Testis (tissue), 2 donors: Measurements from ENCODE around the gene ALOX12B.

ENCODE experiments used
- POLR2A ChIP-seq: fragments of 450-650 bp; IDR thresholded peaks from one replicate; pipeline ENCODE4 v1.6.1; 2017; ENCODE audit warnings: antibody characterized with exemption, mild to moderate bottlenecking, moderate library complexity
- TF ChIP-seq, protein P1 (sequence below), 3 experiments: fragments of 450-650 bp in 2 of 3; fragments of 200-600 bp in 1 of 3; sonication (generic) in 1 of 3; IDR thresholded peaks; one replicate each; pipeline ENCODE4 v1.5.1; 2016 to 2019; ENCODE audit warnings: antibody characterized with exemption in 3 of 3, mild to moderate bottlenecking in 2 of 3, moderate library complexity in 1 of 3

DNA sequence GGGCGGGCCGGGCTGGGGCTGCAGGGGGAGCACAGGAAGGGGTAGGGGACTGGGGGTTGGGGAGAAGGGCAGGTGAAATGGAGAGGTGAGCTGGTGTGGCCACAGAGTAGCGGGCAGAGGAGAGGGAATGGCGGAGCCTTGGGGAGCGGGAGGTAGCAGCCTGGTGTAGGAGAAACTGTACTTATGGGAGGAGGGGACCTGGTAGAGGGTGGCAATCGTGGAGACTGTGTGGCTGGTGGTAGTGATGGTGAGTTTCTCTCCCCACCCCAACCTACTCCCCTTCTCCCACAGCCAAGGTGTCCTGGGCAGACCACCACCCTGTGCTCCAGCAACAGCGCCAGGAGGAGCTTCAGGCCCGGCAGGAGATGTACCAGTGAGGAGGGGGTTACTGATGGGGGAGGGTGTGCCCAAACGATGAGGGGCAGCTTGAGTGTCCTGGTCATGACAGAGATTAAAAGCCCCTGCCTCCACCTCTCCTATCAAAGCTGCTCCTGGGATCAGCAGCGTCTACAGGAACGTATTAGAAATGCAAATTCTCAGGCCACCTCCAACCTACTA, 47.8 kb downstream of the ALOX12B start:
- TF ChIP-seq, protein P1, sequence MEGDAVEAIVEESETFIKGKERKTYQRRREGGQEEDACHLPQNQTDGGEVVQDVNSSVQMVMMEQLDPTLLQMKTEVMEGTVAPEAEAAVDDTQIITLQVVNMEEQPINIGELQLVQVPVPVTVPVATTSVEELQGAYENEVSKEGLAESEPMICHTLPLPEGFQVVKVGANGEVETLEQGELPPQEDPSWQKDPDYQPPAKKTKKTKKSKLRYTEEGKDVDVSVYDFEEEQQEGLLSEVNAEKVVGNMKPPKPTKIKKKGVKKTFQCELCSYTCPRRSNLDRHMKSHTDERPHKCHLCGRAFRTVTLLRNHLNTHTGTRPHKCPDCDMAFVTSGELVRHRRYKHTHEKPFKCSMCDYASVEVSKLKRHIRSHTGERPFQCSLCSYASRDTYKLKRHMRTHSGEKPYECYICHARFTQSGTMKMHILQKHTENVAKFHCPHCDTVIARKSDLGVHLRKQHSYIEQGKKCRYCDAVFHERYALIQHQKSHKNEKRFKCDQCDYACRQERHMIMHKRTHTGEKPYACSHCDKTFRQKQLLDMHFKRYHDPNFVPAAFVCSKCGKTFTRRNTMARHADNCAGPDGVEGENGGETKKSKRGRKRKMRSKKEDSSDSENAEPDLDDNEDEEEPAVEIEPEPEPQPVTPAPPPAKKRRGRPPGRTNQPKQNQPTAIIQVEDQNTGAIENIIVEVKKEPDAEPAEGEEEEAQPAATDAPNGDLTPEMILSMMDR (IDR thresholded peaks at IDR 0.05) = no peak
- TF ChIP-seq POLR2A = no peak
